Measurements from ENCODE around the gene HDAC3.
A peak's percentile ranks its signal among the peaks of the same experiment; 100 is the strongest.

The HDAC3 gene

DNA sequence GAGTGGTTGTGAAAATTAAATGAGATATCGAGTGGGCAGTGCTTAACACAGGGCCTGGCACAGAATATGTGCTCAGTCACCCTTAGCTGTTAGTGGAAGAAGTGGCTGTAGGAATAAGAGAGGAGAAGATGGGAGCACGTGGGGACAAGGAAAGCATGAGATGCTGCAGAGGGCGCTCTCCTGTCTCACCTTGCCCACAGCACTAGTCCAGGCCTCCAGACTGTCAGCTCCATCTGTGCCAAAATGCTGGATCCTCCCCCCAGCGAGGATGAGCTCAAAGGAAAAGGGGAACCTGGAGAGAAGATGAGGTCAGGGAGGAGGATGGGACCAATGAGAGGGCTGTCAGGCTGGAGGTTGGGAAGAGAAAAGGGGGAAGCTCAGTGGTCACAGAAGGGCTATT, 32.9 kb upstream of the HDAC3 start:
- Mint-ChIP-seq H3K4me1 (peaks cover 5 to 7% of the 10 kb centered on the region in 2 donors), H3K27me3 (peaks cover 5 to 8% of the 10 kb centered on the region in 2 donors), H3K9me3 (no peaks in the 10 kb centered on the region), H3K36me3 (no peaks in the 10 kb centered on the region), H3K27ac (no peak overlapping the region), H3K4me3 (no peak overlapping the region)
- no peak for ATAC-seq (replicated peaks)
- DNase-seq: no peak

DNA sequence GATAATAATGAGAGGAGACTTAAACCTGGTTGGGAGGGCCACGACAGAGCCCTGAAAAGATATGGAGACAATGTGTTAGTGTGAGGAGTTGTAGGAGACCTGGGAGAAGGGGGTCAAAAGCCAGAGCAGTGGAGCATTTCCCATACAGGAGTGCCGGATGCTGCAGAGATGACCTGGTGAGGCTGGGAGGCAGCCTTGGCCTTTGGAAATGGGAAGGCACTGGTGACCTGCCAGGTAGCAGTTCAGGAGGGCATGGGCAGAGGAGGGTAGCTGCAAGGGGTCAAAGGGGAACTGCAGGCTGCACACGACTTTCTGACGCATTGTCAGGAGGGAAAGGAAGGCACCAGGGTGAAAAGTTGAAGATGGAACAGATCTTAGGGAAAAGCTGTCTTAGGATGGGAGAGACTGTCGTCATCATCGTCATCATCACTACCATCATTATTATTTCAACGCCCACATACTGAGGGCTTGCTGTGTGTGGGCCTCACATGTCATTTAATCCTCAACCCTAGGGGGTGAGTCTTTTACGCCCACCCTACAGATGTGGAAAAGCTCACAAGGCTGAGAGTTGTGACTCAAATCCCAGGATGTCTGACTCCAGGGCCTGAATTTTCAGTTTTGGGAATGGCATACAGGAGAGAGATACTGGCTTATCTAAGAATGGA, 32.1 kb upstream of the HDAC3 start:
- Mint-ChIP-seq H3K4me3 (no peak overlapping the region), H3K9me3 (no peaks in the 10 kb centered on the region), H3K27me3 (peaks cover 5 to 8% of the 10 kb centered on the region in 2 donors), H3K27ac (no peak overlapping the region), H3K4me1 (peaks cover 5 to 7% of the 10 kb centered on the region in 2 donors), H3K36me3 (no peaks in the 10 kb centered on the region)
- DNase-seq (no peak), ATAC-seq (replicated peaks) (no peak)

DNA sequence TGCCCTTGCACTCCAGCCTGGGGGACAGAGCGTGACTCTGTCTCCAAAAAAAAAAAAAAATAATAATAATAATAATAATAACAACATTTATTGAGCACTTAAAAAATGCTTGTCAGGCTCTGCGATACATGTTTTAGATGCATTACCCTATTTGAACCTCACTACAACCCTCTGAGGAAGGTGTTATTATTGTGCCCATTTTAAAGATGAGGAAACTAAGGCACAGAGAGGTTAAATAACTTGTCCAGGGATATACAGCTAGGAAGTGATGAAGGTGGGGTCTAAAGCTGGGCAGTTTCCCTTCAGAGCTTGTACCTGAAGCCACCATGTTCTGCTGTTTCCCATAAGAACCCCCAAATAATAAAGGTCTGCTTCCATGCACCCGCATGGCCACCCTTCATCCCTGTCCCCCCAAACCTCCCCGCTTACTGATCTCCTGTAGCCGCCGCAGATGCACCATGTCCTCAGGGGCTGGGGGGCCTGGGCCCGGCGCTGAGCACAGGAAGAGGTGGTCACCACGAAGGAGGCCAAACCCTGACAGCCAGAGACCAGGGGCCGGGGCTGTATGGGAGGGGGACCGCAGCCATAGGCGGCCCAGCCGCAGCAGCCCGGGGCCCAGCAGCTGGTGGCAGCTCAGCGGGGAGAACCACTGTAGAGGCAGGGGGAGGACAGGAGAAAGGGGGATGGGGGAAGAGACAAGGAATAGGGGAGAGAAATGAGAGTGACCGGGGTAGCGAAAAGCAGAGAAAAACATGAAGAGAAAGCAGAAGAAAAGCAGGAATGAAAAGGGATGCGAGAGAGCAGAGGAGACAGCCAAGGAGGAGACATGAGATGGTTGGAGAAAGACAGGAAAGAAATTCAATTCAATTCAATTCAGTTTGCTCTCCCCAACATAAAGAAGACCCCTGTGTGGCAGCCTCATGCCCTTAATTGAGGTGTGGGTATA, 29.6 kb upstream of the HDAC3 start:
- Mint-ChIP-seq H3K9me3 (no peaks in the 10 kb centered on the region), H3K4me3 (no peak overlapping the region), H3K36me3 (no peaks in the 10 kb centered on the region), H3K4me1 (peaks cover 4 to 7% of the 10 kb centered on the region in 2 donors), H3K27me3 (peaks cover 5 to 8% of the 10 kb centered on the region in 2 donors), H3K27ac (no peak overlapping the region)
- DNase-seq (no peak), ATAC-seq (replicated peaks) (no peak)

DNA sequence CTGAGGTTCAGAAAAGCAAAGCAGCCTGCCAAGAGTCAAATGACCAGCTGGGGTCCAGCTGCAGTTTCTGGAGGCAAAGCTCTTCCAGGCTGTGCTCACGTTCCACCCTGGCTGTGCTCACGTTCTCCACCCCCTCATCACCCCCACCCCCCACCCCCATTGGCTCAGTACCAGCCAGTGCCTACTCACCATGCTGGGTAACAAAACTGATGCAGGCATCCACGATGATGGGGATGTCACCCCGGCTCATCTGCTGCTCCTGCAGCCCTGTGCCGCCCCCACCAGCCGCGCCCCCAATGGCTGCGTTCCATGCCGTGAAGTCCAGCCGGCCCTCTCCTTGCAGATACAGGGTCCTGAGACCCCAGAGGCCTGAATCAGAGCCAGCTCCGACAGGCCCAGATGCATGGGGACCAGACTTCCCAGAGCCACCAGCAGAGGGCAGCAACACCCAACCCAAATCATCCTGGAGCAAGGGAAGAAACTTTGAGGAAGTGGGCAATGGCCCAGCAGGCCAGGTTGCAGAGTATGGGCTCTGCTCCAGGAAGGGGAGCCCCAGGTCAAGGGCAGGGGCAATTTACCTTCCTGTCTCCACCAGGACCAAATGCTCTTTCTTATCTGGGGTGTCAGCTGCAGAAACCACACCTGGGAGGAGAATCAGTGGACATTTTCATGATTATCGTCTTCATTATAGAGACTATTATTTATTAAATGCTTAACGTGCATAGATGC, 28.2 kb upstream of the HDAC3 start:
- Mint-ChIP-seq H3K27me3 (peaks cover 4 to 5% of the 10 kb centered on the region in 2 donors), H3K4me3 (no peak overlapping the region), H3K4me1 (peaks cover 4 to 7% of the 10 kb centered on the region in 2 donors), H3K9me3 (no peaks in the 10 kb centered on the region), H3K27ac (no peak overlapping the region), H3K36me3 (no peaks in the 10 kb centered on the region)
- DNase-seq (peak; percentile 59), ATAC-seq (replicated peaks) (peak; percentile 98 to 99)

DNA sequence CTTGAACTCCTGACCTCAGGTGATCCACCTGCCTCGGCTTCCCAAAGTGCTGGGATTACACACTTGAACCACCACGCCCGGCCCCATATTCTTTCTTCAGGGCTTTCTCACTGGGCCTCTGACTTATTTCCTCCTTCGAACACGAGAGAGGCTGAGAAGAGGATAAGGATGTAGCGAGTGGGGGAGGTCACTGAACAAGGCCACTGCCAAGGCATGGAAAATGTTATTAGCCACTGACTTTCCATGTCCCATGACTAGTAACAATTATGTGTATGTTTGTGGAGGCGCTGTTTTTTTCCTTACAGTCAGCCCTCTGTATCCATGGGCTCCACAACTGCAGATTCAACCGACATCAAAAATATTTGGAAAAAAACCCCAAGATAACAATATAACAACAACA, 26.9 kb upstream of the HDAC3 start:
- Mint-ChIP-seq H3K36me3 (no peaks in the 10 kb centered on the region), H3K4me3 (no peak overlapping the region), H3K9me3 (peaks cover 0 to 2% of the 10 kb centered on the region in 2 donors), H3K27me3 (peaks cover 0 to 4% of the 10 kb centered on the region in 2 donors), H3K27ac (no peak overlapping the region), H3K4me1 (peaks cover 4 to 7% of the 10 kb centered on the region in 2 donors)
- no peak for ATAC-seq (replicated peaks)
- no peak for DNase-seq

DNA sequence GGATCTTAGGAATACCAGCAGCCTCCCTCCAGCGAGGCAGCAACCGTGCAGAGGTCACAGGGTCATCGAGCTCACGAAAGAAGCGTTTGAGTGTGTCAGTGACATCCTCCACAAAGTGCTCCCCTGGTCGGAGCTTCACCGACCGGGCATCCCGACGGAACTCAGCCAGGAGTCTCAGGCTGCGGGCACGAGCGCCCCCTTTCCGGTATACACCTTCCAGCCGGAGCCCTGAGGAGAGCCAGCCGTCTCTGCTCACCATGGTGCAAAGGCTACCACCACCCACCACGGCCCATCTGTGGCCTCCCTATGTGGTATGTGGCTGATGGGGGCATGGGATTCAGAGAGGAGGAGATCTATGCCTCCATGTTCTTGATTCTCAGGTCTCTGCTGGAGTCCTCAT, 25.4 kb upstream of the HDAC3 start:
- no peak overlapping the region for H3K27ac Mint-ChIP-seq
- peaks cover 0 to 2% of the 10 kb centered on the region in 2 donors for H3K9me3 Mint-ChIP-seq
- H3K4me3 Mint-ChIP-seq: no peak overlapping the region
- H3K27me3 Mint-ChIP-seq: peaks cover 3 to 10% of the 10 kb centered on the region in 2 donors
- H3K4me1 Mint-ChIP-seq: peaks cover 4 to 7% of the 10 kb centered on the region in 2 donors
- no peaks in the 10 kb centered on the region for H3K36me3 Mint-ChIP-seq
- DNase-seq: no peak
- no peak for ATAC-seq (replicated peaks)

DNA sequence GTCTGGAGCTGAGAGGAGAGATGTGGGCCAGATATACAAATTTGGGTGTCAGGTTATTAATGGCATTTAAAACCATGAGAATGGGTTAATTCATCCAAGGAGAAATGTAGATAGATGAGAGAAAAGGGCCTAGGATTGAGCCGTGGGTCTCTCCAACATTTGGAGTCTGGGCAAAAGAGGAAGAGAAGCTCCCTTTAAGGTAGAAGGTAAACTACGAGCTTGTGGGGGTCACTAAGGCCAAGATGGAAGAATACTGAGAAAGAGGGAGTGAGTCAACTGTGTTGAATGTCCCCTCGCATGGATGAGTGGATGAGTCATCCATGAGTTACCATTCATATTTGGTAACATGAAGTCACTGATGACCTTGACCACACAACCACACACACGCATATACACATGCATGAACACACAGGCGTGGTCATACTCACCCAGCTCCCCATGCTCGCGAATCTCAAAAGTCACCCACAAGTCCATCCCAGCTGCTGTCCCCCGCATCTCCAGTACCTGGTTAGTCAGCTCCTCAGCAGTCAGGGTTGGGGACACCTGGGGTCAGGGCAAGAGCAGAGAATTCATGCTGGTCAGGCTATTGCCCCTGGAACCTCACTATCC, 21.4 kb upstream of the HDAC3 start:
- Mint-ChIP-seq H3K27ac (no peak overlapping the region), H3K4me1 (no peaks in the 10 kb centered on the region), H3K36me3 (no peaks in the 10 kb centered on the region), H3K27me3 (peaks cover 16 to 22% of the 10 kb centered on the region in 2 donors), H3K9me3 (peaks cover 0 to 2% of the 10 kb centered on the region in 2 donors), H3K4me3 (no peak overlapping the region)
- DNase-seq: no peak
- ATAC-seq (replicated peaks): peak; percentile 55 to 77

DNA sequence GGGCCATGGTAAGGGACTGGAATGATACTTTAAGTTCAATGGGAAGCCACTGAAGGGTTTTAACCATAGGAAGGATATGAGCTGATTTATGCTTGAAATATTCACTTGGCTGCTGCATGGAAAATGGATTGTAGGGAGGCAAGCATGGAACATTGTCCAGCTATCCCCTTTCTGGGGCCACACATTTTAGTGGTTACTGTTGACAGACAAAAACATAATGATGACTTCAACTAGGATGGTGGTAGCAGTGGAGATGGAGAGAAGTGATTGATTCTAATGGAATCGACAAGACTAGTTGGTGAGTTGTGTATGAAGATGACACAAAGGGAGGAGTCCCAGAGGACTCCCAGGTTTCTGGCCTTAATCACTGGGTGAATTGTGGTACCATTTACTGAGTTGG, 20.8 kb upstream of the HDAC3 start:
- no peak overlapping the region for H3K27ac Mint-ChIP-seq
- no peaks in the 10 kb centered on the region for H3K36me3 Mint-ChIP-seq
- H3K27me3 Mint-ChIP-seq: peaks cover 16 to 22% of the 10 kb centered on the region in 2 donors
- no peak for ATAC-seq (replicated peaks)
- H3K4me3 Mint-ChIP-seq: no peak overlapping the region
- peaks cover 0 to 1% of the 10 kb centered on the region in 2 donors for H3K4me1 Mint-ChIP-seq
- DNase-seq: no peak
- peaks cover 0 to 2% of the 10 kb centered on the region in 2 donors for H3K9me3 Mint-ChIP-seq

DNA sequence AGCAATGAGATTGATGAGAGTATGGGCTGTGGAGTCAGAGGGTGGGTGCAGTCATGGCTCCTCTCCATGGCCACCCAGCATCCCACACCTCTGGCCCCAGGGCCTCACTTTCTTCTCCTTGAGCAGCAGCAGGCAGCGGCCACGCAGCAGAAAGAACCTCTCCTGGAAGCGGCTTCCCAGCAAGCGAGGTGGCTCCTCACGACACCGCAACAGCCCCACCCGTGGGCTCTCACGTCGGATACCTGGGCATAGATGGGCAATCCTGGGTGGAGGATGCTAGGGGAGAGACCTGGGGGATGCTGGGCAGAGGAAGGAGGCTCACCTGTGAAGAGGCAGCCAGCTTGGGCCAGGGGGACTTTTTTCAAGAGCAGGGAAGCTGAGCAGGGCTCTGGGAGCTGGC, 19.7 kb upstream of the HDAC3 start:
- Mint-ChIP-seq H3K27ac (no peak overlapping the region), H3K27me3 (peaks cover 16 to 22% of the 10 kb centered on the region in 2 donors), H3K4me3 (no peak overlapping the region), H3K9me3 (peaks cover 0 to 2% of the 10 kb centered on the region in 2 donors), H3K36me3 (no peaks in the 10 kb centered on the region), H3K4me1 (peaks cover 5 to 9% of the 10 kb centered on the region in 2 donors)
- ATAC-seq (replicated peaks) (no peak), DNase-seq (no peak)

DNA sequence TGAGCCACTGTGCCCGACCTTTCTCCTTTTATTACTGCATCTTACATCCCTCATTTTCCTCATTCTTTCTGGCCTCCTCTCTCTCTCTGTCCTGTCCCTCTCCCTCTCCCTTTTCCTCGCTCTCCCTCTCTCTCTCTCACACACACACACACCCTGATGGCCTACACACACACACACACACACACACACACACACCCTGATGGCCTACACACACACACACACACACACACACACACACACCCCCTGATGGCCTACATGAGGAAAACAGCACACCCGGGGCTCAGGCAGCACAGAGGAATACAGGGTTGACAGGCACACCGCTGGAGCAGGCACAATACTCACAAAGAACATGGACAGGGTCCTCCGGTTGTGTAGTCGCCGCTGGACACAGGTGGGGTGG, 18.4 kb upstream of the HDAC3 start:
- Mint-ChIP-seq H3K9me3 (peaks cover 0 to 2% of the 10 kb centered on the region in 2 donors), H3K27ac (no peak overlapping the region), H3K36me3 (no peaks in the 10 kb centered on the region), H3K27me3 (peaks cover 16 to 22% of the 10 kb centered on the region in 2 donors), H3K4me1 (peaks cover 8 to 22% of the 10 kb centered on the region in 2 donors), H3K4me3 (no peak overlapping the region)
- DNase-seq (no peak), ATAC-seq (replicated peaks) (no peak)

DNA sequence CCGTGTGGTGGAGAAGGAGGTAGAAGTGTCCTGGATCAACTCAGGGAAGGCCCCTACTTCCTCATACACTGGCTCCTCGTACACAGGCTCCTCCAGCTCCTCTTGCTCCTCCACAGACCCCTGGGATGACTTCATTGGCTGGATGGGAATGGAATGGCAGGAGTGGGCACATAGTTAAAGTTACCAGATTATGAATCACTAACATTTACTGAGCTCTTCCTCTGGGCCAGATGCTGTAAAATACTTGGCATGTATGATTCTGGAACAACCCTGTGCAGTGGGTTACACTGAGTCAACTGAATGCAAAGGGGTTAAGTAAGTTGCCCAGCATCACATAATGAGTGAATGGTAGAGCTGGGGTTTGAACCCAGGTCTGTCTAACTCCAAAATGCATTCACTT, 17.6 kb upstream of the HDAC3 start:
- Mint-ChIP-seq H3K36me3 (peaks cover 0 to 6% of the 10 kb centered on the region in 2 donors), H3K9me3 (peaks cover 0 to under 1% of the 10 kb centered on the region in 2 donors), H3K4me1 (peaks cover 10 to 29% of the 10 kb centered on the region in 2 donors), H3K27ac (no peak overlapping the region), H3K4me3 (no peak overlapping the region), H3K27me3 (peaks cover 16 to 20% of the 10 kb centered on the region in 2 donors)
- DNase-seq (no peak), ATAC-seq (replicated peaks) (no peak)

DNA sequence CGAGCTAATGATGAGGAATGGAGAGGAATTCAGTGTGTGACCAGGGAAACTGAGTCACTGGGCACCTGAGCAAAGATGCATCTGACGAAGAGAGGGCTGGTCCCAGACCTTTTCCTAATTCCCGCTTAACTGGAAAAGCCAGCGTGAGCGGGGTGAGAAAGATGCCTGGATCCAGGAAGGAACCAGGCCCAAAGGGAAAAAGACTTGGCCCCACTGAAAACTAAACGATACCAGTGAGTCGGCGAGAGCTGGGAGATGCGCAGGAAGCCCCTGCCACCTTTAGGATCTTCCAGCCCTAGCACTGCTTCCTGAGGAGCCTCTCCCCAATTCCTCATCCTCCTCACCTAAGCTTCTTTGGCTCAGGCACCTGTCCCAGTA, 15.1 kb upstream of the HDAC3 start:
- H3K9me3 Mint-ChIP-seq: no peaks in the 10 kb centered on the region
- peaks cover 14 to 34% of the 10 kb centered on the region in 2 donors for H3K4me1 Mint-ChIP-seq
- peaks cover 10% of the 10 kb centered on the region in 2 donors for H3K27me3 Mint-ChIP-seq
- H3K36me3 Mint-ChIP-seq: peaks cover 5 to 19% of the 10 kb centered on the region in 2 donors
- peak overlapping the region; percentile 92 to 100 for H3K4me3 Mint-ChIP-seq
- ATAC-seq (replicated peaks): no peak
- no peak for DNase-seq
- no peak overlapping the region for H3K27ac Mint-ChIP-seq

DNA sequence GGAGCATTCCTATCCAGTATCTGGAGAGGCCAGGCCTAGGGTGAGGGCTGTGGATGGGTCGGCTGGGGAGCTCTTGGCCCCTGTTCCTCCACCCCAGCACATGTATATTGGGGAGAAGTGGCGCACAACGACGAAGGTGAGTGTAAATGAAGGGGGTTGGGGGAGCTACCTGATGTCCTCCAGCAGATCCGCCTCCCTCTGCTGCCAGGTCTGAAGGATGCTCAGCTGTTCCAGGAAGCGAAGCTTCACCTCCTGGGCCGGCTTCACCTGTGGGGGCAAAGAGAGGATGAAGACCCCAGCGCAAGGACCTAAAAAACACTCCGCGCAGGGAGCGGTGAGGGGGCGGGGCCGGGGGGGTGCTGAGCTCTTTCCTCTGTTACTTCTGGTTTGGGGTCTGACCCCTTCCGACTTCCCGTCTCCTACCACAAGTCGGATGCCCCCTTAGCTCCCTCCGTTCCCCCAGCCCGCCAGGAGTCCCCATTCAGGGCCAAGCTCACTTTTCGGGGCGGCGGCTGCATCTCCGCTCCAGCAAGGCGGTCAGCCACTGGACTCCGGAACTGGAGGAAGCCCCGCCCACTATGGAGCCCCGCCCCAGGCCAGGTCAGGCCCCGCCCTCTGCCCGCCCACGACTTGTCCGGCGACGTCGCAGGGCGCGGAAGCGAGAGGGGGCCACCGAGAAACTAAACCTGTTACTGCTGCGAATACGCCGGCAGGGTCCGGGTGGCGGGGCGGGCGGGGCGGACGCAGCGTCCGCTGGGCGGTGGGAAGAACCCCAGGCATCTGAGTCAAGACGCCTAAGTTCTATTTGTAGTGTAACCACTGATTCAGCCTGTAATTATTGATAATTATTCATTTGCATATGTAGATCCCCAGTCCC, 14.4 kb upstream of the HDAC3 start, which contains the start of gene FCHSD1:
Gene FCHSD1, minus strand, starts transcription at position 568 of the 877 bp plus-strand sequence. Its CDS starts 50 bp downstream, at position 518.
- Mint-ChIP-seq H3K27ac (peak within 1 kb of the TSS; percentile 98), H3K27me3 (peaks cover 6 to 7% of the 10 kb centered on the region in 2 donors), H3K36me3 (peaks cover 11 to 25% of the 10 kb centered on the region in 2 donors), H3K9me3 (no peaks in the 10 kb centered on the region), H3K4me3 (peak within 1 kb of the TSS; percentile 92 to 100), H3K4me1 (peaks cover 15 to 34% of the 10 kb centered on the region in 2 donors)
- ATAC-seq (replicated peaks) (peak; percentile 95 to 97), DNase-seq (peak; percentile 79)

Data from stimulated activated naive B cell treated with anti-CD40 and anti-IgM and Interleukin-4, amounts not matched to agents 10 μg/mL and 1 μg/mL and 100 μg/mL, for 72 hours (primary cell).